Loucy (cell line): ENCODE data around the gene AGAP1.

Experiments used
- EZH2phosphoT487 ChIP-seq: fragments of 200-600 bp; IDR thresholded peaks from 2 replicates; pipeline ENCODE4 v1.6.1; 2018; ENCODE audit warnings: antibody characterized with exemption, mild to moderate bottlenecking, moderate library complexity, borderline replicate concordance
- TF ChIP-seq, protein P1 (sequence below): fragments of 200-600 bp; sonication (generic); conservative IDR thresholded peaks from 2 replicates; pipeline ENCODE4 v1.5.1; 2014; ENCODE audit warnings: mild to moderate bottlenecking, antibody characterized with exemption, low read length

- TF ChIP-seq, protein P1, sequence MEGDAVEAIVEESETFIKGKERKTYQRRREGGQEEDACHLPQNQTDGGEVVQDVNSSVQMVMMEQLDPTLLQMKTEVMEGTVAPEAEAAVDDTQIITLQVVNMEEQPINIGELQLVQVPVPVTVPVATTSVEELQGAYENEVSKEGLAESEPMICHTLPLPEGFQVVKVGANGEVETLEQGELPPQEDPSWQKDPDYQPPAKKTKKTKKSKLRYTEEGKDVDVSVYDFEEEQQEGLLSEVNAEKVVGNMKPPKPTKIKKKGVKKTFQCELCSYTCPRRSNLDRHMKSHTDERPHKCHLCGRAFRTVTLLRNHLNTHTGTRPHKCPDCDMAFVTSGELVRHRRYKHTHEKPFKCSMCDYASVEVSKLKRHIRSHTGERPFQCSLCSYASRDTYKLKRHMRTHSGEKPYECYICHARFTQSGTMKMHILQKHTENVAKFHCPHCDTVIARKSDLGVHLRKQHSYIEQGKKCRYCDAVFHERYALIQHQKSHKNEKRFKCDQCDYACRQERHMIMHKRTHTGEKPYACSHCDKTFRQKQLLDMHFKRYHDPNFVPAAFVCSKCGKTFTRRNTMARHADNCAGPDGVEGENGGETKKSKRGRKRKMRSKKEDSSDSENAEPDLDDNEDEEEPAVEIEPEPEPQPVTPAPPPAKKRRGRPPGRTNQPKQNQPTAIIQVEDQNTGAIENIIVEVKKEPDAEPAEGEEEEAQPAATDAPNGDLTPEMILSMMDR = no peak
- TF ChIP-seq EZH2phosphoT487 = no peak
Observed at GRCh38 chr2:235931676-235932075, 437.8 kb downstream of the AGAP1 start.
